ENCODE results near the gene MYO1B.
A peak's percentile ranks its signal among the peaks of the same experiment; 100 is the strongest.

Gene MYO1B

GRCh38 chr2:191245046-191245868 is at the start of gene MYO1B:
TSS of gene MYO1B (plus strand) at chr2:191245404. CDS start at chr2:191276896, 31,492 bp downstream.
- DNase-seq (ENCODE audit: low read depth in 2 of 2): peak; percentile 26 to 50

GRCh38 chr2:191197096-191197495 is 48.1 kb upstream of the MYO1B start:
- no peak for DNase-seq (ENCODE audit: low read depth in 2 of 2)

GRCh38 chr2:191198271-191198670 is 46.9 kb upstream of the MYO1B start:
- no peak for DNase-seq (ENCODE audit: low read depth in 2 of 2)

GRCh38 chr2:191199929-191200512 is 45.2 kb upstream of the MYO1B start:
- DNase-seq (ENCODE audit: low read depth in 2 of 2): no peak

- DNase-seq (ENCODE audit: low read depth in 2 of 2): no peak
Observed at GRCh38 chr2:191200910-191201309, 44.3 kb upstream of the MYO1B start.

GRCh38 chr2:191202209-191202721 is 42.9 kb upstream of the MYO1B start:
- DNase-seq (ENCODE audit: low read depth in 2 of 2): no peak

GRCh38 chr2:191202881-191203397 is 42.3 kb upstream of the MYO1B start:
- no peak for DNase-seq (ENCODE audit: low read depth in 2 of 2)

GRCh38 chr2:191204433-191204832 is 40.8 kb upstream of the MYO1B start:
- DNase-seq (ENCODE audit: low read depth in 2 of 2): no peak

GRCh38 chr2:191206613-191207471 is 38.4 kb upstream of the MYO1B start:
- DNase-seq (ENCODE audit: low read depth in 2 of 2): no peak

- DNase-seq (ENCODE audit: low read depth in 2 of 2): no peak
Observed at GRCh38 chr2:191209340-191209739, 35.9 kb upstream of the MYO1B start.

- DNase-seq (ENCODE audit: low read depth in 2 of 2): no peak
Observed at GRCh38 chr2:191212119-191212518, 33.1 kb upstream of the MYO1B start.

GRCh38 chr2:191213333-191213732 is 31.9 kb upstream of the MYO1B start:
- DNase-seq (ENCODE audit: low read depth in 2 of 2): no peak

GRCh38 chr2:191215230-191215629 is 30.0 kb upstream of the MYO1B start:
- DNase-seq (ENCODE audit: low read depth in 2 of 2): no peak

- no peak for DNase-seq (ENCODE audit: low read depth in 2 of 2)
Observed at GRCh38 chr2:191215666-191216065, 29.5 kb upstream of the MYO1B start.

- no peak for DNase-seq (ENCODE audit: low read depth in 2 of 2)
Observed at GRCh38 chr2:191217580-191217979, 27.6 kb upstream of the MYO1B start.

GRCh38 chr2:191218292-191218898 is 26.8 kb upstream of the MYO1B start:
- DNase-seq (ENCODE audit: low read depth in 2 of 2): peak in 1 of 2 donors; percentile 21

GRCh38 chr2:191220671-191221070 is 24.5 kb upstream of the MYO1B start:
- no peak for DNase-seq (ENCODE audit: low read depth in 2 of 2)

- DNase-seq (ENCODE audit: low read depth in 2 of 2): no peak
Observed at GRCh38 chr2:191221666-191222065, 23.5 kb upstream of the MYO1B start.

GRCh38 chr2:191222507-191222906 is 22.7 kb upstream of the MYO1B start:
- no peak for DNase-seq (ENCODE audit: low read depth in 2 of 2)

GRCh38 chr2:191222952-191223351 is 22.3 kb upstream of the MYO1B start:
- DNase-seq (ENCODE audit: low read depth in 2 of 2): no peak

GRCh38 chr2:191225126-191225525 is 20.1 kb upstream of the MYO1B start:
- DNase-seq (ENCODE audit: low read depth in 2 of 2): no peak

- no peak for DNase-seq (ENCODE audit: low read depth in 2 of 2)
Observed at GRCh38 chr2:191225690-191226089, 19.5 kb upstream of the MYO1B start.
